Endodermal cell (in vitro differentiated cells): ENCODE results near the gene GOLGA1. TPM values are rescaled to one million over a fixed set of nuclear protein-coding genes. Genes with fewer than 3 reads are reported as not detected.

ENCODE experiments used
- DNase-seq: peaks from one replicate; pipeline ENCODE4 v3.0.0-alpha.2; 2017
- H3K27ac ChIP-seq: 2 replicates; pipeline ENCODE4 v1.5.1; 2013; ENCODE audit warnings: mild to moderate bottlenecking, low read depth, low read length, moderate library complexity
- H3K27me3 ChIP-seq: 2 replicates; pipeline ENCODE4 v1.6.1; 2013; ENCODE audit warnings: mild to moderate bottlenecking, low read length, moderate library complexity; ENCODE audit not compliant: insufficient read depth, control insufficient read depth, poor library complexity, severe bottlenecking
- H3K36me3 ChIP-seq: 2 replicates; pipeline ENCODE4 v1.7.0; 2013; ENCODE audit warnings: mild to moderate bottlenecking, low read length, moderate library complexity; ENCODE audit not compliant: control insufficient read depth, insufficient read depth
- H3K4me1 ChIP-seq: one replicate; pipeline ENCODE4 v1.7.0; 2013; ENCODE audit warnings: low read length; ENCODE audit not compliant: control insufficient read depth, insufficient read depth
- H3K4me3 ChIP-seq: 2 replicates; pipeline ENCODE4 v1.5.1; 2013; ENCODE audit warnings: mild to moderate bottlenecking, low read length, moderate library complexity
- H3K9ac ChIP-seq: 2 replicates; pipeline ENCODE4 v1.6.1; 2013; ENCODE audit warnings: mild to moderate bottlenecking, low read length, moderate library complexity; ENCODE audit not compliant: poor library complexity, severe bottlenecking; ENCODE audit errors: extremely low read depth
- H3K9me3 ChIP-seq: 2 replicates; pipeline ENCODE4 v1.6.1; 2013; ENCODE audit warnings: mild to moderate bottlenecking, low read length, moderate library complexity; ENCODE audit not compliant: control insufficient read depth
- H3K27ac Mint-ChIP-seq: 2 replicates; pipeline ENCODE4 v1.8.0; 2020; ENCODE audit warnings: mixed read lengths
- H3K27me3 Mint-ChIP-seq: 2 replicates; pipeline ENCODE4 v1.8.0; 2021; ENCODE audit warnings: mild to moderate bottlenecking, mixed read lengths; ENCODE audit not compliant: insufficient read depth
- H3K36me3 Mint-ChIP-seq: 2 replicates; pipeline ENCODE4 v1.8.0; 2020; ENCODE audit warnings: low read depth, mixed read lengths
- H3K4me1 Mint-ChIP-seq: 2 replicates; pipeline ENCODE4 v1.8.0; 2020; ENCODE audit warnings: mixed read lengths
- H3K4me3 Mint-ChIP-seq: 2 replicates; pipeline ENCODE4 v1.8.0; 2020; ENCODE audit warnings: mild to moderate bottlenecking, moderate library complexity, mixed read lengths
- H3K9me3 Mint-ChIP-seq: 2 replicates; pipeline ENCODE4 v1.8.0; 2020; ENCODE audit warnings: mild to moderate bottlenecking, mixed read lengths
- WGBS, 2 experiments: methylation state at CpG; one replicate each; pipeline versions ENCODE4 v1.1.5 to v1.1.7; 2013; ENCODE audit warnings: missing lambda C conversion rate in 2 of 2, mixed read lengths in 1 of 2; ENCODE audit not compliant: insufficient coverage in 1 of 2, insufficient read length in 1 of 2; 5-methylcytosine and 5-hydroxymethylcytosine counted together
- total RNA-seq, 2 donors: library from RNA; stranded (reverse); fragmentation: NEBNext Ultra II Directional in 1 of 2; extraction: Animal tissue kit (Norgen Biotek cat#: 25700) in 1 of 2; gene quantifications; 2 replicates in 1 of 2; 3 replicates in 1 of 2; pipeline ENCODE4 v1.2.1, GENCODE V29; 2021
- TF ChIP-seq, protein P1 (sequence below): fragments of 200-600 bp; sonication (generic); conservative IDR thresholded peaks from 2 replicates; pipeline ENCODE4 v1.5.0; 2021; ENCODE audit warnings: antibody characterized with exemption, mild to moderate bottlenecking

GOLGA1 gene
- total RNA-seq, 2 donors from 2014 or later, result 8.8 to 13.2 TPM

DNA sequence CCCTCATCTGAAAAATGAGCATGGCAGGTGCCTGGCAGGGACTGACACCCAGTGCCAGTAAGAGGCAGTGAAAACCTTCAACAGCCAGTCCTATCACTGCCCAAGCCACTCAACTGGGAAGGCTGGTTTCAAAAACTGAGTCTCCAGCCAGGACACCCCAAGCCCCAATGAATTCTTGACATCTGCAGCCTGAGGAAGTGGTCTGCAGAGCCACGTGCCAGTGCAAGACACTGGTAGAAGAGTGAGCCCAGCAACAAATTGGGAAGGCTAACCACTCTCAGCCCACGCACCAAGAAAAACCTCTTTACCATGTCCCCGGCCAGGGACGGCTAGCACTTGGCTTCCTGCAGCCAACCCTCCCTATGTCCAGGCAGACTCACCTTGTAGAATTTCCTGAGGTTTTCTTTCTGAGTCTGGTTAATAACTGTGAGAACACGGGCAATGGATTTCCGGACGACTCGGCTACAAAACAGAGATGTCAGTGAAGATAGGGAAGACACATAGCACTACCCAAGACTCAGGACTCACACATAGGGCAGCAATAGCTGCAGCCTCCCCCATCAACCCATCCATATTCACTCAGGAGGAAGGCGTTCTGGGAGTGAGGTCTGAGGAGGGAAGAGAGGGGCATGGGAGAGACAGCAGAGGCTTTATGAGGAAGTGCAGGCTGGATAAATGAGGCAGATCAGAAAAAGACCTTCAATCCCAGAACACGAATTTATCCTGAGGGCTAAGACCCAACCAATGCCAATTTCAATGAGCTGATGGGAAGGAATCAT is 80.9 kb downstream of the GOLGA1 start:
- H3K27ac ChIP-seq, result no peak overlapping the region
- TF ChIP-seq, protein P1, sequence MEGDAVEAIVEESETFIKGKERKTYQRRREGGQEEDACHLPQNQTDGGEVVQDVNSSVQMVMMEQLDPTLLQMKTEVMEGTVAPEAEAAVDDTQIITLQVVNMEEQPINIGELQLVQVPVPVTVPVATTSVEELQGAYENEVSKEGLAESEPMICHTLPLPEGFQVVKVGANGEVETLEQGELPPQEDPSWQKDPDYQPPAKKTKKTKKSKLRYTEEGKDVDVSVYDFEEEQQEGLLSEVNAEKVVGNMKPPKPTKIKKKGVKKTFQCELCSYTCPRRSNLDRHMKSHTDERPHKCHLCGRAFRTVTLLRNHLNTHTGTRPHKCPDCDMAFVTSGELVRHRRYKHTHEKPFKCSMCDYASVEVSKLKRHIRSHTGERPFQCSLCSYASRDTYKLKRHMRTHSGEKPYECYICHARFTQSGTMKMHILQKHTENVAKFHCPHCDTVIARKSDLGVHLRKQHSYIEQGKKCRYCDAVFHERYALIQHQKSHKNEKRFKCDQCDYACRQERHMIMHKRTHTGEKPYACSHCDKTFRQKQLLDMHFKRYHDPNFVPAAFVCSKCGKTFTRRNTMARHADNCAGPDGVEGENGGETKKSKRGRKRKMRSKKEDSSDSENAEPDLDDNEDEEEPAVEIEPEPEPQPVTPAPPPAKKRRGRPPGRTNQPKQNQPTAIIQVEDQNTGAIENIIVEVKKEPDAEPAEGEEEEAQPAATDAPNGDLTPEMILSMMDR, result no peak
- peak overlapping the region; percentile 91 for H3K9ac ChIP-seq
- peak overlapping the region; percentile 95 for H3K4me3 Mint-ChIP-seq
- H3K4me1 Mint-ChIP-seq, result peaks cover 6% of the 10 kb centered on the region
- no peak for DNase-seq
- peaks cover 43% of the 10 kb centered on the region for H3K36me3 Mint-ChIP-seq
- peaks cover 2% of the 10 kb centered on the region for H3K4me1 ChIP-seq
- peak overlapping the region; percentile 26 for H3K27ac Mint-ChIP-seq
- H3K9me3 ChIP-seq, result no peaks in the 10 kb centered on the region
- 88 to 90% methylated on average over 3 to 9 of the region's 10 CpGs for WGBS, 2 experiments
- H3K9me3 Mint-ChIP-seq, result no peaks in the 10 kb centered on the region
- H3K27me3 Mint-ChIP-seq, result no peaks in the 10 kb centered on the region
- peak overlapping the region; percentile 95 for H3K4me3 ChIP-seq
- peaks cover 42% of the 10 kb centered on the region for H3K36me3 ChIP-seq
- H3K27me3 ChIP-seq, result no peaks in the 10 kb centered on the region

DNA sequence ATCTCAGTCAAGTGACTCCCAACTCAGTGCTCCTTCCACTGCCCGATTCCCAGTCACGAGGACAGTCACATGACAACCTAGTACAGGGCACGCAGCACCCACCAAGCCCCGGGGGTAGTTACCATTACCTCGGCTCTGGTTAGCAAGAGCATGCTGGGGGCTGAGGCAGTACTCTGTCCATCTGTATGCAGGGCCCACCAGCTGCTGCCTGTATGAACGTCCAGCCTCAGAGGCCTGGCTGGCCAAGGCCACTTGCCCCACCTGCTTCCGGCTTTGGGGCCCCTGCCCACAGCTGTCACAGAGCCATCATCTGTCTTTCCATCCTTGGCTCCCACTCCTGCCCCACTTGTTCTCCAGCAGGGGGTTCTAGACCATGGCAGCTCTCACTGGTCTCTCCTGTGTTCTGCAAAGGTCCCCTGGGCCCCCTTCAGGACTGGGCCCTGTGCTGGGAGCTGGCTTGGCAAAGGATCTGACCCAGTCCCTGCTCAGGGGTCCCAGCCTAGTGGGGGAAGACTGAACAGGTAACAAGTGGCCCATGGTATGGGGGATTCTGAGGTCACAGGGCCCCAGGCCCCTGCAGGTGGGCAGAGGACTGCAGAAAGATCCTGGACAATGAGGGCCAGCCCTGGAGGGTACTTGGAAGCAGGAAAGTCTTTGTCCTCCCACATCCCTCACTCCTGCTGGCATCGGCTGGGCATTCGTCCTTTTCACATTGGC is 82.4 kb downstream of the GOLGA1 start:
- Histone ChIP-seq H3K27ac (no peak overlapping the region), H3K9me3 (no peaks in the 10 kb centered on the region), H3K4me3 (no peak overlapping the region), H3K4me1 (peaks cover 2% of the 10 kb centered on the region), H3K9ac (no peak overlapping the region), H3K27me3 (no peaks in the 10 kb centered on the region), H3K36me3 (peaks cover 42% of the 10 kb centered on the region)
- TF ChIP-seq, protein P1, result peak; percentile 34
- Mint-ChIP-seq H3K4me1 (peaks cover 6% of the 10 kb centered on the region), H3K36me3 (peaks cover 43% of the 10 kb centered on the region), H3K4me3 (peak overlapping the region; percentile 95), H3K9me3 (no peaks in the 10 kb centered on the region), H3K27ac (peak overlapping the region; percentile 21), H3K27me3 (no peaks in the 10 kb centered on the region)
- WGBS, 2 experiments, result 95 to 96% methylated on average over 7 to 9 of the region's 9 CpGs
- no peak for DNase-seq

DNA sequence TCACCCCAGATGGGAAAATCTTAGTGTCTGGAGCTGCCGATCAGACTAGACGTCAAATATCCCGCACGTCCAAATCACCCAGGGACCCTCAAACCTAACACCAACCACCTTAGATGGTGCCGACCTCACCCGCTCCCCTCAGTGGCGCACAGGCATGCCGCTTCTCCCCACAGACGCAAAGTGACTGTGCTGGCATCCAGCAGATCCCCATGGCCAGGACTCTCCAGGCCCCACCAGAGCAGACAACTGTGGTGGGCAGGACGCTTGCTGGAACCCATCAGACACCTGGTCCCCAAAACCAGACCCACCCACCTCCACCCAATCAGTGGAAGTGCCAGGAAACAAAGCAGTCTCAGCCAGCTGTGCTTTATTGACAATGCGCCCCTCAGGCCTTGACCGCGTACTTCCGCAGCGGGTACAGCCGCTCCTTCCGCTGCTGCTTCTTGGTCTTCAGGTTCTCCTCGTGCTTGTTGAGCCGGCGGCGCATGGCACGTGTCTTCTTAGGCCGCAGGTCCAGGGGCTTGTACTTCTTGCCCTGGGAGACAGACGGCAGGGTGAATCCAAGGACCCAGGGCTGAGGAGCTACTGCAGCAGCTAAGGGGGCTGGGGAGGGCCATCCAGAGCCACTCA is 83.2 kb downstream of the GOLGA1 start:
- H3K27ac ChIP-seq, result no peak overlapping the region
- peaks cover 42% of the 10 kb centered on the region for H3K36me3 ChIP-seq
- no peak overlapping the region for H3K4me3 ChIP-seq
- Mint-ChIP-seq H3K9me3 (no peaks in the 10 kb centered on the region), H3K4me3 (no peak overlapping the region), H3K27ac (peak overlapping the region; percentile 66), H3K4me1 (peaks cover 7% of the 10 kb centered on the region), H3K36me3 (peaks cover 43% of the 10 kb centered on the region), H3K27me3 (peaks cover under 1% of the 10 kb centered on the region)
- no peaks in the 10 kb centered on the region for H3K9me3 ChIP-seq
- DNase-seq, result no peak
- H3K9ac ChIP-seq, result no peak overlapping the region
- 96% methylated on average over 8 to 24 of the region's 24 CpGs for whole genome bisulfite sequencing, 2 experiments
- H3K4me1 ChIP-seq, result peaks cover 2% of the 10 kb centered on the region
- TF ChIP-seq, protein P1, result no peak
- H3K27me3 ChIP-seq, result no peaks in the 10 kb centered on the region
